Smooth muscle cell (in vitro differentiated cells): ENCODE data around the gene NSD2. TPM values are rescaled to one million over a fixed set of nuclear protein-coding genes. Genes with fewer than 3 reads are reported as not detected.

Experiments
- DNase-seq: peaks from one replicate; lab custom pipeline; 2025; ENCODE audit not compliant: unreplicated experiment; lab: John Stamatoyannopoulos, UW
- H2AFZ ChIP-seq: fragments of 200-600 bp; sonication (generic); 2 replicates; pipeline ENCODE4 v1.6.0; 2016; ENCODE audit warnings: antibody characterized with exemption, low read depth, mild to moderate bottlenecking
- H3F3A ChIP-seq: fragments of 200-600 bp; sonication (generic); 2 replicates; pipeline ENCODE4 v1.6.0; 2017; ENCODE audit warnings: antibody characterized with exemption, low read depth
- H3K27ac ChIP-seq: fragments of 200-600 bp; sonication (generic); 2 replicates; pipeline ENCODE4 v1.5.1; 2016; ENCODE audit warnings: low read depth, mild to moderate bottlenecking
- H3K27me3 ChIP-seq: fragments of 200-600 bp; sonication (generic); 2 replicates; pipeline ENCODE4 v1.6.1; 2016; ENCODE audit warnings: low read depth, mild to moderate bottlenecking
- H3K36me3 ChIP-seq: fragments of 200-600 bp; sonication (generic); 2 replicates; pipeline ENCODE4 v1.5.1; 2016; ENCODE audit warnings: low read depth
- H3K4me1 ChIP-seq: fragments of 200-600 bp; sonication (generic); 2 replicates; pipeline ENCODE4 v1.5.1; 2016; ENCODE audit warnings: low read depth
- H3K4me2 ChIP-seq: fragments of 200-600 bp; sonication (generic); 2 replicates; pipeline ENCODE4 v1.6.0; 2016; ENCODE audit warnings: mild to moderate bottlenecking
- H3K4me3 ChIP-seq: fragments of 200-600 bp; sonication (generic); 2 replicates; pipeline ENCODE4 v1.5.1; 2016; ENCODE audit warnings: mild to moderate bottlenecking
- H3K79me2 ChIP-seq: fragments of 200-600 bp; sonication (generic); 2 replicates; pipeline ENCODE4 v1.6.0; 2016; ENCODE audit warnings: low read depth, mild to moderate bottlenecking
- H3K9ac ChIP-seq: fragments of 200-600 bp; sonication (generic); 2 replicates; pipeline ENCODE4 v1.6.0; 2016; ENCODE audit warnings: low read depth
- H3K9me3 ChIP-seq: fragments of 200-600 bp; sonication (generic); replicated peaks from 2 replicates; pipeline ENCODE4 v1.5.1; 2016; ENCODE audit warnings: low read depth
- H4K20me1 ChIP-seq: fragments of 200-600 bp; sonication (generic); 2 replicates; pipeline ENCODE4 v1.6.0; 2016; ENCODE audit warnings: low read depth
- CTCF ChIP-seq: fragments of 200-600 bp; sonication (generic); IDR thresholded peaks from 2 replicates; pipeline ENCODE4 v1.5.1; 2017; ENCODE audit warnings: borderline replicate concordance, mild to moderate bottlenecking, antibody characterized with exemption; ENCODE audit not compliant: insufficient read depth, poor library complexity, severe bottlenecking
- WGBS: methylation state at CpG from one replicate; pipeline ENCODE4 v1.1.7; 2016; ENCODE audit warnings: low lambda C conversion rate; 5-methylcytosine and 5-hydroxymethylcytosine counted together
- polyA plus RNA-seq: library from polyadenylated mRNA; unstranded; fragments of >200 nt; fragmentation: Nextera tagmentation; extraction: Ambion mirVana; gene quantifications from 2 replicates; pipeline ENCODE4 v1.2.1, GENCODE V29; 2016
- total RNA-seq: library from RNA; depleted of rRNA; stranded (reverse); fragments of >200 nt; gene quantifications from 2 replicates; pipeline ENCODE4 v1.2.3, GENCODE V29; 2014

NSD2 gene
- total and polyA plus RNA-seq, 2 experiments from 2014 or later, result 13.0 to 15.0 TPM

GRCh38 chr4:1857931-1858330 is 13.3 kb upstream of the NSD2 start:
- Histone ChIP-seq H4K20me1 (peaks cover 7% of the 10 kb centered on the region), H3K36me3 (no peaks in the 10 kb centered on the region), H3K27ac (no peak overlapping the region), H3K4me2 (no peak overlapping the region), H3K79me2 (peaks cover 27% of the 10 kb centered on the region), H3K9ac (no peak overlapping the region), H3K4me1 (peaks cover 8% of the 10 kb centered on the region), H2AFZ (no peak overlapping the region), H3K9me3 (no peaks in the 10 kb centered on the region), H3K27me3 (no peaks in the 10 kb centered on the region), H3K4me3 (no peak overlapping the region), H3F3A (no peaks in the 10 kb centered on the region)
- 89% methylated on average over 5 of the region's 5 CpGs for WGBS
- TF ChIP-seq CTCF, result no peak
- DNase-seq, result no peak

- Histone ChIP-seq H3K27me3 (no peaks in the 10 kb centered on the region), H3K9me3 (no peaks in the 10 kb centered on the region), H3K4me2 (no peak overlapping the region), H3K36me3 (no peaks in the 10 kb centered on the region), H4K20me1 (no peaks in the 10 kb centered on the region), H3K9ac (no peak overlapping the region), H3K79me2 (peaks cover 12% of the 10 kb centered on the region), H3F3A (no peaks in the 10 kb centered on the region), H3K4me1 (peaks cover 16% of the 10 kb centered on the region), H3K27ac (no peak overlapping the region), H3K4me3 (no peak overlapping the region), H2AFZ (no peak overlapping the region)
- TF ChIP-seq CTCF, result no peak
- DNase-seq, result no peak
- WGBS, result 55% methylated on average over 1 of the region's 1 CpG
Measured at GRCh38 chr4:1859389-1859753, 11.8 kb upstream of the NSD2 start.

DNA sequence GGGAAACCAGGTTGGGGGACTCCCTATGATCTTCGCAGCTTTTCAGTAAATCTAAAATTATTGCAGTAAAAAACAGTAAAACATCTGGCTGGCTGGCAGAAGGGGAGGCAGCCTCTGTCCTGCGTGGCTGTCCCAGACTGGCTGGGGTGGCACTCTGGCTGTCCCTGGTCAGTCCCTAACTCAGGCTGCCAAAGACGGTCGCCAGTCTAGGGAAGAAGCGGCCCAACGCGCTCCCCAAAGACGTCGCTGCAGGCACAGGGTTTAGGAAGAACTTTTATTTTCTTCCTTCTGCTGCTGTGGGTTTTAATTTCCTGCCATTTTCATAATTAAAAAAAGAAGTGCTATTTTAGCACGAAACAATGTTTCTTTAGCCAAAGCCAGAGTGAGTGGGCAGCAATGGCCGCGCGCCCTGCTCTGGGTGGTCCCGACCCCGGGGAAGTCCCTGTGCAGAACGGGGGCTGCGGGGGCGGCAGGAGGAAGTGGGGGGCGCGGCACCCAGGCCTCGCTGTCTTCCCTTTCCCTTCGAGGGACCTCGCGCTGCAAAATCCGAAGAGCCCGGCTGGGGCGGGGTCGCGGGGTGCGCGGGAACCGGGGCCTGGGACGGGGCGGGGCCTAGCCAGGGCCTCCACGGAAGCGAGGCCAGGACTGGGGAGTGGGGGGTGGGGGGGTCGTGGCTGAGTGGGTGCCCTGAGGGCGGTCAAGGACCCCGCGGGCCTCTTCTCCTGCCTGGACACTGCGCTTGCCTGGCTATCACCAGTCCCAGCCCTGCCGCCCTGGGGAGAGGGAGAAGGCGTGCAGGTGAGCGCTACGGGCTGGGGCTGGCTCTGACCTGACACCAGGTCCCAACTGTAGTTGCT is 8.9 kb upstream of the NSD2 start:
- Histone ChIP-seq H3K36me3 (no peaks in the 10 kb centered on the region), H4K20me1 (no peaks in the 10 kb centered on the region), H3K27ac (no peak overlapping the region), H3K4me1 (peaks cover 13% of the 10 kb centered on the region), H3F3A (no peaks in the 10 kb centered on the region), H2AFZ (no peak overlapping the region), H3K4me3 (peak overlapping the region; percentile 18), H3K9me3 (no peaks in the 10 kb centered on the region), H3K27me3 (no peaks in the 10 kb centered on the region), H3K4me2 (peak overlapping the region; percentile 82), H3K79me2 (no peaks in the 10 kb centered on the region), H3K9ac (no peak overlapping the region)
- no peak for DNase-seq
- WGBS, result 37% methylated on average over 33 of the region's 45 CpGs
- no peak for TF ChIP-seq CTCF

GRCh38 chr4:1862961-1863296 is 8.3 kb upstream of the NSD2 start:
- H3K27ac ChIP-seq, result no peak overlapping the region
- no peaks in the 10 kb centered on the region for H4K20me1 ChIP-seq
- no peak overlapping the region for H3K9ac ChIP-seq
- H3F3A ChIP-seq, result no peaks in the 10 kb centered on the region
- WGBS, result 71% methylated on average over 14 of the region's 14 CpGs
- DNase-seq, result no peak
- no peaks in the 10 kb centered on the region for H3K79me2 ChIP-seq
- H3K9me3 ChIP-seq, result no peaks in the 10 kb centered on the region
- no peaks in the 10 kb centered on the region for H3K36me3 ChIP-seq
- no peak for TF ChIP-seq CTCF
- no peak overlapping the region for H2AFZ ChIP-seq
- H3K27me3 ChIP-seq, result no peaks in the 10 kb centered on the region
- peak overlapping the region; percentile 82 for H3K4me2 ChIP-seq
- H3K4me1 ChIP-seq, result peaks cover 13% of the 10 kb centered on the region
- H3K4me3 ChIP-seq, result no peak overlapping the region
